SHP77 (cell line): ENCODE data around the gene GPATCH8.

Source experiments
- DNase-seq, 2 experiments: peaks; one replicate each; lab custom pipeline; 2025; lab: John Stamatoyannopoulos, UW

Gene GPATCH8

DNA sequence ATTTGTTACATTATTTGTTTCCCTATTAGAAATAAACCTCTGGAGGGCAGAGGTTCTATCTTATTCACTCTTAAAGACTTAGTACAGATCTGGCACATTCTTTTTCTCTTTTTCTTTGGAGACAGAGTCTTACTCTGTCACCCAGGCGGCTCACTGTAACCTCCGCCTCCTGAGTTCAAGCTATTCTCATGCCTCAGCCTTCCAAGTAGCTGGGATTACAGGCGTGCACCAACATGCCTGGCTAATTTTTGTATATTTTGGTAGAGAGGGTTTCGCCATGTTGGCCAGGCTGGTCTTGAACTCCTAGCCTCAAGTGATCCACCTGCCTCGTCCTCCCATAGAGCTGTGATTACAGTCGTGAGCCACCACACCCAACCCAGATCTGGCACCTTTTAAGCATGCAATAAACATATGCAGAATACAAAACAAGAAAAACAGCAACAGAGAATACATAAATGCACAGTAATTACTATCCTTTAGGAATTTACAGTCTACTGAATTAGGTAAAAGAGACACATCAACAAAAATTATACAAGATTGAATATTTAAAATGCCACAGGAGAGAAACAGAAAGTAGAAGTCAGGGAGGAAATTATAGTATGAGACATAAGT is 52.1 kb downstream of the GPATCH8 start:
- DNase-seq: no peak

GRCh38 chr17:44448412-44448811 is 54.8 kb downstream of the GPATCH8 start:
- DNase-seq: no peak

DNA sequence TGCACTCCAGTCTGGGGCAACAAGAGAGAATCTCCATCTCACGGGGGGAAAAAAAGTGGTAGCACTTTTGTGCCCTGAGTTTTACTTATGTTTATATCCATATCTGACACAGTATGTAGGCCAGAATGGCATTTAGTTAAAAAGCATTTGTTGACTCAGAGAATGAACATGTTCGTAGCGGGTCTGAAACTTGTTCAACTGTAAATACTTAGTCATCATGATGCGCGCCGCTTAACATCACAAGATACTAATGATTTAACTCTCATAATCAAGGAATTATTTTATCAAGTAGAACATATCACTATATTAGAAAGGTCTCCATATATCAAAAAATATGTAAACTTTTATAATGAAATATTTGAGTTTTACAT is 58.5 kb downstream of the GPATCH8 start:
- no peak for DNase-seq

DNA sequence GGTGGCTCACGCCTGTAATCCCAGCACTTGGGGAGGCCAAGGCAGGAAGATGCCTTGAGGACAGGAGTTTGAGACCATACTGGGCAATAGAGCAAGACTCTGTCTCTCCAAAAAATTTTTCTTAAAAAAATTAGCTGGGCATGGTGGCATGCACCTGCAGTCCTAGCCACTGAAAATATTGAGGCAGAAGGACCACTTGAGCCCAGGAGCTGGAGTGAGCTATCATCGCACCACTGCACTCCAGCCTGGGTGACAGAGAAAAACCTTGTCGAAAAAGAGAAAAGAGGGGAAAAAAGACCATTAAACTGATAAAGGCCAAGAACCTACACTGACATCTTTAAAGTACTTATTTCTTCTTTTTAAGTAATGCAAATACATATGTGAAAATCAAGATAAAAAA is 60.4 kb downstream of the GPATCH8 start:
- DNase-seq: no peak

- DNase-seq: no peak
These were observed 64.0 kb downstream of the GPATCH8 start for GRCh38 chr17:44439168-44439567.

DNA sequence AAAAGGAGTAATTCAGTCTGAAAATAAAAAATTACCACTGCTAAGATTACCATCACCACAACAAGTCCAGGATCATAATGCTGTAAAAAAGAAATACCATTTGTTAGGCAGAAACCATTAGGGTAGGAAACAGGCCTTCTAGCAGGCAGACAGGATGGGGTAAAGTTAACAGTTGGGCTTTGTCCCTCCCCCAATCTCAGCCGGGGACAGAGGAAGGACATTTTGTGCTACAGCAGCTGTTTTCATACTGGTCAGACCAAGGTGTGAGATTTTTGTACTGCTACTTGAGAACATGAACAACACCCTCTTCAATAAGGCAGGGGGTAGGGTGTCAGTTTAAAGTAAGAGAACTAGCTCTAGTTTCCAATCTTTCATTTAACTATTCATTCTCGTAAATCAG is 64.6 kb downstream of the GPATCH8 start:
- DNase-seq: no peak

DNA sequence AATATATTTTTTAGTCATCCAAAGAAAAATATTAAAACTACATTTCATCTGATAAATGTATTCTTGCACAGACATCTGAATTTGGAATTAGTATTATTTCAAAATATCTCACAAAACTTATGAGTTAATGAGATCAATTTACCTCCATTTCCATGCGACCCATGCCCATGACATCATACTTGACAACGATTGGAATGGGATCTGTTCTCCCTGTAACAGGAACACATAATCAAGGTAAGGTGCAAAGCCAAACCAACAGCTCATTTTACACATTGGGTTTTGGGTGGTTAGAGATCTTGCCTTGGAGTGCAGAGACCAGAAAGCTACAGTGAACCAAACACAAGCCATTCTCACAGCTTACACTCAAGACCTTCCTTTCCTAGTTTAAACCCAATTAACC is 66.9 kb downstream of the GPATCH8 start:
- DNase-seq: no peak

DNA sequence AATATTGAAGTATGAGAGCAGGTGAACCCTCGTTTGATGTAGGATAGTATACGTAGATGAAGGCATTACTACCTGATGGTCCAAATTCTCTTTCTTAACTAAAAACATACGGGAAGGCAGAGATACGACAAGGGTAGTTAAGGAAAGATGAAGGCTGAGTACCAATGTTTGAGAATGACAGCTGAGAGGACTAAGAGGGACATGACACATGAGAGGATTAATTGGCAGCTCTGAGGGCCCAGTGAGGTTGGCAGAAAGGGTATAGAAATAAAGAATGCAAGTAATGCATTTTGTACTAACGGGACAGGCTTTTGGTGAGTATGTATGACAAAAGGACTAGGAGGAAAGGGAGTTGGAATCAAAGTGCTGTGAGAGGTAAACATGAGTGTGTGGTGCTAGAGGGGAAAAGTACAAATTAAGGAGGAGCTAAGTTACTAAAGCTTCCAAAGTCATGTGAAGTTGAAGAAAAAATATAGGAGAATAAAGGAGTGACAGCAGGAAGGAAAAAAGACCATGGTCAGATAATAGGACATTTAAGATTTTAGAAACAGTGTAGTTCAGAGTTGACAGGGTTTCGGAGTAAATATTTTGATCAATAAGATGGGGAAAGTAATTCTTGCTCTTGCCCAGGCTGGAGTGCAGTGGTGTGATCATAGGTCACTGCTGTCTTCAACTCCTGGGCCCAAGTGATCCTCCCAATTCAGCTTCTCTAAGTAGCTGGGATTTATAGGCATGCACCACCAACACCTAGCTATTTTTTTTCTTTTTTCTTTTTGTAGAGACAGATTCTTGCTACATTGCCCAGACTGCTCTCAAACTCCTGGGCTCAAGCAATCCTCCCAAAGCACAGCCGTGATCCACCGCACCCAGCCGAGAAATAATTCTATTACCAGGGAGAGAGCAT is 70.7 kb downstream of the GPATCH8 start:
- DNase-seq: no peak

DNA sequence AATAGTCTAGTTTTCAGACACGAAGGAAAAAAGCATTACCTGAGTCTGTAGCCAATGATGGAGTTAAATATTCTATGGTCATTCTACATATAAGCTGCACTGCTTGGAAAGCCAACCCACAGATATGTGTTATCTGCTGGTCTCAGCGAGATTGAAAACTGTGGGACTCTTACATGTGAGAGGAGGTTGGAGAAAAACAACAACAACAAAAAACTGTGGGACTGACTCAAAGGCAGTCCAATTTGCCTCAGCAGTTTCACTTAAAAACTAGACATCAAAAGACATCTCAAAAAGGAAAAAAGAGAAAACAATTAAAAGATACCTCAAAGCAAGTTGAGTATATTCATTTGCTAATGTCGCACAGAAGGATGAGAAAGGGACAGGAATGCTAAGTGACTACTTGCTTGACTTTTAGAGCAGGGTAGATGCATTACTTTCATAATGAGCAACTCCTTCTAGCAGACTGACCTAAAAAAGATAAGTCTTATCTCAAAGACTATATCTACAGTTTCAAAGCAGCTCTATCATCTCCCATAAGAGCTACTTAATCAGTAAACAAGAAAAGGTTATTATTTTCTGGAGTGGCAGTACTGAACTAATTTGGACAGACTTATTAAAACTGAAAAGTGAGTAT is 78.3 kb downstream of the GPATCH8 start:
- DNase-seq: no peak

DNA sequence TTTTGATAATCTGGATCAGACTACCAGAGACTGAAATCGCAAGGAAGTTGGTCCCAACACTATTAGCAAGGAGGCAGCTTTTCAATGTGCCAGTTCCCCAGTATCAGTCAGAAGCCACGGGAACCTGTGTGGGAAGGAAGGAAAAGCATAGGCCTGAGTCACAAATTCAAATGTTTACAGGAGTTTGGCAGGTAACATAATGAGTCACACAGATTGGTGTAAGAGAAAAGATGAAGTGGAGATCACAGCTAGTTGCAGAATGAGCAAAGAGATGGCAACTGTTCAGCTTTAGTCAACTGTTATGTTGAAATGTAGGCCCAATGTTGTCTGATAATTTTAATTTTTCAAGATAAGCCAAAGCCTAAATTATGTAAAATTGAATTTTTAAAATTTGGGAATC is 85.7 kb downstream of the GPATCH8 start:
- no peak for DNase-seq

DNA sequence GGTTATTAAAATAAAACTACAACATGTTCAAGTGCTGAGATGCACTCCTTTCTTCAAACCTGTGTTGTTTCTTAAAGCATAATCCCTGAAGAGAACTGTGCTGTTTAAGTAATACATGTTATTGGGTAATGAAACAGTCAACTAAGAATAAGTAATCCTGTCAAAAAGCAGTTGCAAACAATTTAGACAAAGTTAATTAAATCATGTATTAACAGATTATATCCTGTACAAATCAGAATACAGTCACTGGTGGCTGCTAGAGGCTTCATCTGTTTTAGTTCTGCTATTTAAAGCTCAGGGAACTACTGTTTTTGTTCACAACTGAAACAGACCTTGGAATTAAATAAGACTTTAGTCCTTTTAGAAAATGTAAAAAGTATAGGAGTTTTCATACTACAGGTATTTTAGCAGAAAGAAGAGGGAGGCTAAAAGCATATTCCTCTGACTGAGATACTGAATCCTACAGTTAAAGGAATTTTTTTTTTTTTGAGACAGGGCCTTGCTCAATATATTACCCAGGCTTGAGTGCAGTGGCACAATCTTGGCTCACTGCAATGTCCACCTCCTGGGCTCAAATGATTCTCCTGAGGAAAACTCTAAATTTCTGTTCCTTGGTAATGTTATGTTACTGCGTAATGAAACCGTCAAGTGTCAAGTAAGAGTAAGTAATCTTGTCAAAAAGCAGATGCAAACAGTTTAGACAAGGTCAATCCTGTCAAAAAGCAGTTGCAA is 86.5 kb downstream of the GPATCH8 start:
- no peak for DNase-seq

DNA sequence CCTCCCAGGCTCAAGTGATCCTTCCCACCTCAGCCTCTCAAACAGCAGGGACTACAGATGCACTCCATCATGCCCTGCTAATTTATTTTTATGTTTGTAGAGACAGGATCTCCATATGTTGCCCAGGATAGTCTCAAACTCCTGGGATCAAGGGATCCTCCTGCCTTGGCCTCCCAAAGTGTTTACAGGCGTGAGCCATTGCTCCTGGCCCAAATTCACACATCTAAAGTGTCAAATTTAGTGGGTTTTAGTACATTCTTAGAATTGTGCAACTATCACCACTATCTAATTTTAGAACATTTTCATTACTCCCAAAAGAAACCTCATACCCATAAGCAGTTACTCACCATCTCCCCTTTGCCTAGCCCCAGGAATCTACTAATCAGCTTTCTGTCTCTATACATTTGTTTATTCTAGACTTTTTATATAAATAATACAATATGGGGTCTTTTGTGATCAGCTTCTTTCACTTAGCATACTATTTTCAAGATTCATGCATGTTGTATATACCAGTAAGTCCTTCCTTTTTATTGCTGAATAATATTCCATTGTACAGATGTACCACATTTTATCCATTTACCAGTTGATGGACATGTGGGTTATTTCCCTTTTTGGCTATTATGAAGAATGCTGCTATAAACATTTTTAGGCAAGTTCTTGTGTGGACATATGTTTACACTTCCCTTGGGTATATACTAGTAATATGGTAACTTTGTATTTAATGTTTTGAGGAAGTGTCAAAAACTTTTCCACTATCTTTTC is 88.6 kb downstream of the GPATCH8 start:
- DNase-seq: no peak

DNA sequence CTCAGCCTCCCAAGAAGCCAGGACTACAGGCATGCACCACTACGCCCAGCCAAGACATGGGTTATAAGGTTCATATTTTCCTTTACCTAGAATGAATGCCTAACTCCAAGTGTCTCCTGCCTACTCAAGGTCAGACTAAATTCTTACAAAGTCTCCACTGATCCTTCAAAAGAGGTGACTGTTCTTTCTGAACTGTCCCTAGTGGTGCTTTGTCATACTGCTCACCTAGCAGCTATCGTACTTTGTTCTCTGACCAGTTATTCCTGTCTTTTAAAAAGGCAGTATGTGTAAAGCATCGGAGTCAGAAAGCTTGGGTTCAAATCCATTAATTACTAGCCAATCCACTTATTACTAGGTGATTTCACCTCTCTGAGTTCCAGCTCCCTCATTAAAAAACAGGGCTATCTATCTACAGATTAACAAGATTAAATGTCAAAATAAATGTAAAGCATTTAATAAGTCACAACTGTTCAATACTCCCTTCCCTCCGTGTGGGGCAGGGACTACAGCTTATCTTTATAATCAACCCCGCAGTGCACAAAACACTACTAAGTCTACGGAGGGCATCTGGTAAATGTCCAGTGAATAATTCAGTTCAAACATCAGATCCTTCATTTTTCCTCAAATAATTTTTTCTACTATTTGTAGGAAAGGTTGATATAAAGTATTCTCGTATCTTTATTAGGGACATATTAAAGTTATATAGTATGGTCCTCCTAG is 93.7 kb downstream of the GPATCH8 start:
- DNase-seq: no peak

GRCh38 chr17:44408786-44409185 is 94.4 kb downstream of the GPATCH8 start:
- no peak for DNase-seq

- no peak for DNase-seq
These were observed 100.5 kb downstream of the GPATCH8 start for GRCh38 chr17:44402564-44403172.

- DNase-seq: peak in 1 of 2 experiments; percentile 13
These were observed 102.9 kb downstream of the GPATCH8 start for GRCh38 chr17:44400226-44400847.

DNA sequence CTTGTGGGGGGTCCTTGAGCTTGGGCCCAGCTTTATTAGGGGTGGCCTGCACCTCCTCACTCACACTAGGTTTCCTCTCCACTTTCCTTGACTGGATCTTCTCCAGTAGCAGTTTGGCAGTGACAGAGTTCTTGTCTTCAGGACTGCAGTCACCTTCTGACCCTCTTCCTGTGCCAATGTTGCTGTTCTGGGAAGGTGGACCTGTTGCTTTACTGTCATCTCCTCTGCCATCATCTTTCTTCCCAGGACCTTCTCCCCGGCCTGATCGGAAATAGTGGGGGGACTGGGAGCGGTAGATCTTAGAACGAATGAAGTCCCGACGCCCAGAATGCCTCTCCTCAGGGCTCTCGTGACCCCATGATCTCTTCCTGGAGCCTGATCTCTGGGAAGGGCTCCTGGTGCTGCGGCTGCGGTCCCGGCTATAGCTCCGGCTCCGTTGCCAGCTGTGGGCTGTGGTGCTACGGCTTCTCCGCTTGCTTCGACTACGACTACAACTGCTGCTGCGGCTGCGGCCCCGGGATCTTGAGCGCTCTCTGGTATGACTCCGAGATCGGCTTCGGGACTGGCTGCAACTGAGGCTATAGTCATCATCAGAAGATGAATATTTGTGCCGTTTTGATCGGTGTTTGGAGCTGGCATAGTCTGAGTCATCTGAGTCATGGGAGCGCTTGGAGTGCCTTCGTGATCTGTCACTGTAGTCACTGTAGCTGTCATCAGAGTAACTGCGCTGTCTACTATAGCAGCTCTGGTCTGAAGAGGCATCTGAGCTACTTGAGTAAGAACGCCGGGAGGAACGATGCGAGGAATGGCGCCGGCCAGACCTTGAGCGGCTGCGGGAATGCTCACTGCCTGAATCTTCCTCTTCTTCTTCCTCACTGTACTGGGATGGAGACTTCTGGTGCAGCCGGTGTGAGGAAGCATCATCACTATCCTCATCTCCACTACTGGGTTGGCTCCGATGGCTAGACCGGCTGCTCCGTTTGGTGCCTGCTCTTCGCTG is 104.2 kb downstream of the GPATCH8 start:
- no peak for DNase-seq

DNA sequence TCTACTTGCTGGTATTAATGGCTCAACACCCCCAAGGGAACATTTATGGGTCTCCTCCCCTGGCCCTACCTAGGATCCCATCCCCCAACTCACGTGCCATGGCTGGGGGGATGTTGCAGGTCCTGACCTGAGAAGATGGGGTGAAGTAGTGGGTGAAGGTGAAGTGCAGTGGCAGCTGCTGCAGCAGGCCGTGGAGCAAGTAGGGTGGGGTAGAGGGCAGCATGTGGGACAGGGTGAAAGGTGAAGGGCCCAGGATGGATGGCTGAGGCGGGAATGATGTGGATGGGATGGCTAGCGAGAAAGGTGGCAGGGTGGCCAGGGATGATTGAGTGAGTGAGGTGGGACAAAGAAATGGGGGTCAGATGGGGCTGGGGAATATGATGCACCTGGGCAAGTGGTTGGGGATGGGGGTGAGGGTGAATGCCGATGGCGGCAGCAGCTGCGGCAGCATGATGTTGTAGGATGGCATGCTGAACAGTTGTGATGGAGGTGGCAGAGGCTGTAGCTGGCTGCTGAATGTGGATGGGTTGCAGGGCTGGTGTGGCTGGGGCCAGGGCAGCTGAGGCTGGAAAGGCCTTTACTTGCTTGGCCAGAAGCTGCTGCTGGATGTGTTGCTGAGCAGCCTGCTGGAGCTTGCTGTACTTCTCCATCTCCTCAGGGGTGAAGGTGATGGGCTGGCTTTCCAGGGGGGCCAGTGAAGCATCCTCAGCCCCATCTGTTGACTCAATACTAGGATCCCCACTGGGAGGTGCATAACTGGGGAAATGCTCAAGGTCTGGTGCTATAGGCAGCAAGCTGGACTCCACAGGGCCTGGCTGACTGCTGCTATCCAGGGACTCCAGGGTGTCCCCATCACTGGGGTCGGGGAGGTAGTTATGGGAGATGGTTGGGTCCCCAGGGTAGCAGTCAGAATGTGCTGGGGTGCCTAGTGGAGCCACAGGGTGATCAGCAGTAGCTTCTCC is 105.4 kb downstream of the GPATCH8 start:
- DNase-seq: no peak
